Measurements from ENCODE around the gene GPATCH4. TPM values are rescaled to one million over a fixed set of nuclear protein-coding genes. Genes with fewer than 3 reads are reported as not detected.

Gene GPATCH4
- total RNA-seq, 4 donors from 2014 or later, result 12.4 to 113 (median 28.9) TPM

DNA sequence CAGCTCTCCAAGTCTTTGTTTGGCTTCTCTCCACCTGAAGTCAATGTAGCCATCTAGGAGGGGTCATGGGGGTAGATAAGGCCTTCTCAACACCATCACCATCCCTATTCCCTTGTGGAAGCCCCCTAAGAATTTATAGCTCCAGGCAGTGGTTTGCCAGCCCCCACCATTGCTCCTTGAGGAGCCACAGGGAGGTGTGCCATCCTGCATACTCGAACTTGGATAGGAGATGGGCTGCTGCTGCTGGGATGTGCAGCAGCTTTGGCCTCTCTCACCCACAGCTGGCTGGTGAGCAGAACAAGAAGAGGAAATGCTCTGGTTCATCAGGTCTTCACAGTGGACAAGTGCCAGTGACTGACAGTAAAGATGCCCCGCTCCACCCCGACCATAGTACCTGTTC, 4.9 kb downstream of the GPATCH4 start:
- Histone ChIP-seq H3K27ac (no peak overlapping the region), H3K36me3 (peaks cover 0 to 9% (median 0%) of the 10 kb centered on the region in 4 donors), H3K27me3 (no peaks in the 10 kb centered on the region), H3K4me3 (no peak overlapping the region), H3K9me3 (no peaks in the 10 kb centered on the region), H3K4me1 (peaks cover 10 to 19% (median 17%) of the 10 kb centered on the region in 4 donors)
- 76% methylated on average over 3 of the region's 3 CpGs; no CpG with 5 or more reads in 1 of the 2 donors for WGBS, 2 donors (ENCODE audit: low coverage in 1 of 2)
- in situ Hi-C loops (cut with MboI; ENCODE audit: low pct_ligation_motif_present in 1 of 4, low pct_unique_long_range_greater_than_20kb in 1 of 4, low sequenced_read_pairs in 3 of 4) (no loop called here), intact Hi-C loops (cut with DNase I; ENCODE audit: low total_unique reads) (no loop called here)
- no peak for DNase-seq
- TF ChIP-seq EP300 (IDR thresholded peaks at IDR 0.05; ENCODE audit: low read depth) (no peak), POLR2A (IDR thresholded peaks at IDR 0.05) (no peak), POLR2AphosphoS5 (IDR thresholded peaks at IDR 0.05) (no peak)
- TF ChIP-seq, protein P1, sequence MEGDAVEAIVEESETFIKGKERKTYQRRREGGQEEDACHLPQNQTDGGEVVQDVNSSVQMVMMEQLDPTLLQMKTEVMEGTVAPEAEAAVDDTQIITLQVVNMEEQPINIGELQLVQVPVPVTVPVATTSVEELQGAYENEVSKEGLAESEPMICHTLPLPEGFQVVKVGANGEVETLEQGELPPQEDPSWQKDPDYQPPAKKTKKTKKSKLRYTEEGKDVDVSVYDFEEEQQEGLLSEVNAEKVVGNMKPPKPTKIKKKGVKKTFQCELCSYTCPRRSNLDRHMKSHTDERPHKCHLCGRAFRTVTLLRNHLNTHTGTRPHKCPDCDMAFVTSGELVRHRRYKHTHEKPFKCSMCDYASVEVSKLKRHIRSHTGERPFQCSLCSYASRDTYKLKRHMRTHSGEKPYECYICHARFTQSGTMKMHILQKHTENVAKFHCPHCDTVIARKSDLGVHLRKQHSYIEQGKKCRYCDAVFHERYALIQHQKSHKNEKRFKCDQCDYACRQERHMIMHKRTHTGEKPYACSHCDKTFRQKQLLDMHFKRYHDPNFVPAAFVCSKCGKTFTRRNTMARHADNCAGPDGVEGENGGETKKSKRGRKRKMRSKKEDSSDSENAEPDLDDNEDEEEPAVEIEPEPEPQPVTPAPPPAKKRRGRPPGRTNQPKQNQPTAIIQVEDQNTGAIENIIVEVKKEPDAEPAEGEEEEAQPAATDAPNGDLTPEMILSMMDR (IDR thresholded peaks at IDR 0.05), result no peak

DNA sequence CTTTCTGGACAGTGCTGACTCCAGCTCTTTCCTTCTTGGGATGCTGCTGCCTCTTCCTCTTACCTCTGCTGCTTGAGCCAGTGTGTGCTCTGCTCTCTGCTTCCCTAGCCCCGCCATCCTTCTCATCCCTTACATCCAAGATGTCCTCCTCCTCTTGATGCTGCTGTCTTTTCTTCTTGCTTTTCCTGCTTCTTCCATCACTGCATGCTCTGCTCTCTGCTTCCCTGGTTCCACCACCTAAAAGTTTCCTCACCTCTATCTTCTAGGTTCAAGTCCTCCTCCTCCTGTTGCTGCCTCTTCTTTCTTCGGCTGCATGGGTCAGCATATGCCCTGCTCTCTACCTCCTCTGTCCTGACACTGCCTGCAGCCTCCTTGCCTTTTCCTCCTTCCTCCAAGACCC, 6.3 kb downstream of the GPATCH4 start:
- intact Hi-C loops (cut with DNase I; ENCODE audit: low total_unique reads), result no loop called here

DNA sequence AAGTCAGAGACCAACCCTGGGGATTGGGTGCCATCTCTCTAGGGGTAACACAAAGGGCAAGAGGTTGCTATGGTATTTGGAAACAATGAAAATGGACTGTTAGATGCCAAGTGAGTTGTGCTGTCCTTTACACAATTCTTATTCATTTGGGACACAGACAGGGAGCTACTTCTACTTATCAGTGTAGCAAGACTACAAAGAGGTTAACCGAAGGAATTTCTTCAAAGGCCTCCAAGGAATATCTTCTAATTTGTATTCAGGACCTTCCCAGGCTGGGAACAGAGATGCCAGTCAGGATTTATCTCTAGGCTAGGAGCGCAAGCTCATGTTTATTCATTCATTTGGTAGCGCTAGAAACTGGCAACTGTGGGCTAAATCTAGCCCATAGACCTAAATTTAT, 7.1 kb downstream of the GPATCH4 start:
- H3K27me3 ChIP-seq, result no peaks in the 10 kb centered on the region
- TF ChIP-seq POLR2AphosphoS5 (IDR thresholded peaks at IDR 0.05) (no peak), POLR2A (IDR thresholded peaks at IDR 0.05) (no peak), EP300 (IDR thresholded peaks at IDR 0.05; ENCODE audit: low read depth) (no peak)
- TF ChIP-seq, protein P1 (IDR thresholded peaks at IDR 0.05), result no peak
- intact Hi-C loops (cut with DNase I; ENCODE audit: low total_unique reads), result no loop called here
- peaks cover 0 to 9% (median 0%) of the 10 kb centered on the region in 4 donors for H3K36me3 ChIP-seq
- in situ Hi-C loops (cut with MboI; ENCODE audit: low pct_ligation_motif_present in 1 of 4, low pct_unique_long_range_greater_than_20kb in 1 of 4, low sequenced_read_pairs in 3 of 4), result no loop called here
- no peaks in the 10 kb centered on the region for H3K9me3 ChIP-seq
- no peak overlapping the region for H3K27ac ChIP-seq
- DNase-seq, result no peak
- no peak overlapping the region for H3K4me3 ChIP-seq
- peaks cover 9 to 14% (median 11%) of the 10 kb centered on the region in 4 donors for H3K4me1 ChIP-seq
- 91 to 100% methylated on average over 1 to 3 of the region's 3 CpGs for WGBS, 2 donors (ENCODE audit: low coverage in 1 of 2)

More for the DNA sequence above, 6.3 kb downstream of the GPATCH4 start:
- 91 to 94% methylated on average over 2 of the region's 2 CpGs for WGBS, 2 donors (ENCODE audit: low coverage in 1 of 2)
- in situ Hi-C loops (cut with MboI; ENCODE audit: low pct_ligation_motif_present in 1 of 4, low pct_unique_long_range_greater_than_20kb in 1 of 4, low sequenced_read_pairs in 3 of 4), result no loop called here
- Histone ChIP-seq H3K4me3 (no peak overlapping the region), H3K36me3 (peaks cover 0 to 9% (median 0%) of the 10 kb centered on the region in 4 donors), H3K27me3 (no peaks in the 10 kb centered on the region), H3K27ac (no peak overlapping the region), H3K9me3 (no peaks in the 10 kb centered on the region), H3K4me1 (peaks cover 9 to 17% (median 12%) of the 10 kb centered on the region in 4 donors)
- no peak for DNase-seq
- TF ChIP-seq EP300 (IDR thresholded peaks at IDR 0.05; ENCODE audit: low read depth) (no peak), POLR2A (IDR thresholded peaks at IDR 0.05) (no peak), POLR2AphosphoS5 (IDR thresholded peaks at IDR 0.05) (no peak)
- TF ChIP-seq, protein P1 (IDR thresholded peaks at IDR 0.05), result no peak

DNA sequence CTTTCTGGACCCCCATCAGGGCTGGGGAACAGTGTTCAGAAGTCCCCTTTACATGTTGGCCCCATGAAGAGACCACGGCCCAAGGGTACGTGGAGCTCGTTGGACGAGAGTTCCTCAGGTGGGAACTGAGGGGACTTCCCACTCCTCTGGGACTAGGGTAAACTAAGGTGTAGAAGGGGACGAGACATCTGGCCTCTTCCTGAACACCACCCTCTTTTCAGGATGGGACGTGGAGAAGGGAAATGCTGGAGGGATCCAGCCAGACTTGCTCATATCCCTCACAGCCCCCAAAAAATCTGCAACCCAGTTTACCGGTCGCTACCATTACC, 7.7 kb downstream of the GPATCH4 start:
- intact Hi-C loops (cut with DNase I; ENCODE audit: low total_unique reads), result no loop called here

More for the DNA sequence above, 7.7 kb downstream of the GPATCH4 start:
- H3K27ac ChIP-seq, result no peak overlapping the region
- no peak for DNase-seq
- H3K4me3 ChIP-seq, result no peak overlapping the region
- H3K4me1 ChIP-seq, result peaks cover 9 to 14% (median 11%) of the 10 kb centered on the region in 4 donors
- TF ChIP-seq EP300 (IDR thresholded peaks at IDR 0.05; ENCODE audit: low read depth) (no peak), POLR2A (IDR thresholded peaks at IDR 0.05) (no peak), POLR2AphosphoS5 (IDR thresholded peaks at IDR 0.05) (no peak)
- TF ChIP-seq, protein P1 (IDR thresholded peaks at IDR 0.05), result no peak
- no peaks in the 10 kb centered on the region for H3K27me3 ChIP-seq
- no peaks in the 10 kb centered on the region for H3K9me3 ChIP-seq
- peaks cover 0 to 9% (median 0%) of the 10 kb centered on the region in 4 donors for H3K36me3 ChIP-seq
- in situ Hi-C loops (cut with MboI; ENCODE audit: low pct_ligation_motif_present in 1 of 4, low pct_unique_long_range_greater_than_20kb in 1 of 4, low sequenced_read_pairs in 3 of 4), result no loop called here
- 89% methylated on average over 8 of the region's 8 CpGs; no CpG with 5 or more reads in 1 of the 2 donors for WGBS, 2 donors (ENCODE audit: low coverage in 1 of 2)

Measured in transverse colon (tissue), 4 donors.